NT2/D1 (cell line): ENCODE data around the gene WDR45B.

ENCODE experiments used
- YY1 ChIP-seq: IDR thresholded peaks from 2 replicates; pipeline ENCODE4 v1.6.1; 2011; ENCODE audit not compliant: insufficient read length, insufficient read depth
- ZNF274 ChIP-seq: IDR thresholded peaks from 2 replicates; pipeline ENCODE4 v1.6.1; 2011; ENCODE audit warnings: mild to moderate bottlenecking, low read depth, low read length

- no peak for TF ChIP-seq ZNF274
- TF ChIP-seq YY1 = no peak
Observed at GRCh38 chr17:82640036-82640435, 8.2 kb downstream of the WDR45B start.
